Esophagus squamous epithelium (tissue), 4 donors: ENCODE data around the gene BSPRY.

Experiments used
- POLR2A ChIP-seq, 4 donors: fragments of 450-650 bp; IDR thresholded peaks; one replicate each; pipeline ENCODE4 v1.6.1; 2017; ENCODE audit warnings: antibody characterized with exemption in 4 of 4, mild to moderate bottlenecking in 4 of 4, moderate library complexity in 3 of 4
- TF ChIP-seq, protein P1 (sequence below), 6 experiments: fragments of 450-650 bp in 4 of 6; fragments of 200-600 bp in 2 of 6; sonication (generic) in 2 of 6; IDR thresholded peaks; one replicate each; pipeline ENCODE4 v1.5.1; 2016 to 2019; ENCODE audit warnings: antibody characterized with exemption in 6 of 6, mild to moderate bottlenecking in 4 of 6, moderate library complexity in 4 of 6

DNA sequence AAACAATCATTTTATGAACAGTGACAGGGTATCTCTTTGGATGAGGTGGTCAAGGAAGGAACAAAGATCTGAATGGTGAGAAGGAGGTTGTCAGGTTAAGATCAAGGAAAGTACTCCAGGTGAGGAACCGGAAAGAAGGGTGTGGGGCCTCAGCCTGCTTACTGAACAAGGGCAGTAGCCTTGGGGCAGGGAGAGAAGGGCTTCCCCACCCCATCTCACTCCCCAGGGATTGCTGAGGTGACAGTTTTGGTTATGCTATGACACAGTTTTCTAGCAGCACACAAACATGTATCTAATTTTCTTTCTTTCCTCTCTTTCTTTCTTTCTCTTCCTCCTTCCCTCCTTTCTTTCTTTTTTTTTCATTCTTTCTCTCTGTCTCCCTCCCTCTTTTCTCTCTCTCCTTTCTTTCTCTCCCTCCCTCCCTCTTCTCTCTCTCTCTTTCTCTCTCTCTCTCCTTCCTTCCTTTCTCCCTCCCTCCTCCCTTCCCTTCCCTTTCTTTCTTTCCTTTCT is 31.6 kb downstream of the BSPRY start:
- TF ChIP-seq, protein P1, sequence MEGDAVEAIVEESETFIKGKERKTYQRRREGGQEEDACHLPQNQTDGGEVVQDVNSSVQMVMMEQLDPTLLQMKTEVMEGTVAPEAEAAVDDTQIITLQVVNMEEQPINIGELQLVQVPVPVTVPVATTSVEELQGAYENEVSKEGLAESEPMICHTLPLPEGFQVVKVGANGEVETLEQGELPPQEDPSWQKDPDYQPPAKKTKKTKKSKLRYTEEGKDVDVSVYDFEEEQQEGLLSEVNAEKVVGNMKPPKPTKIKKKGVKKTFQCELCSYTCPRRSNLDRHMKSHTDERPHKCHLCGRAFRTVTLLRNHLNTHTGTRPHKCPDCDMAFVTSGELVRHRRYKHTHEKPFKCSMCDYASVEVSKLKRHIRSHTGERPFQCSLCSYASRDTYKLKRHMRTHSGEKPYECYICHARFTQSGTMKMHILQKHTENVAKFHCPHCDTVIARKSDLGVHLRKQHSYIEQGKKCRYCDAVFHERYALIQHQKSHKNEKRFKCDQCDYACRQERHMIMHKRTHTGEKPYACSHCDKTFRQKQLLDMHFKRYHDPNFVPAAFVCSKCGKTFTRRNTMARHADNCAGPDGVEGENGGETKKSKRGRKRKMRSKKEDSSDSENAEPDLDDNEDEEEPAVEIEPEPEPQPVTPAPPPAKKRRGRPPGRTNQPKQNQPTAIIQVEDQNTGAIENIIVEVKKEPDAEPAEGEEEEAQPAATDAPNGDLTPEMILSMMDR (IDR thresholded peaks at IDR 0.05) = no peak
- TF ChIP-seq POLR2A (IDR thresholded peaks at IDR 0.05) = no peak
